Stimulated activated CD8-positive, alpha-beta memory T cell treated with anti-CD3 and anti-CD28 coated beads, Interleukin-12 subunit alpha, Interleukin-12 subunit beta, amount 100 ng/mL, for 24 hours (primary cell): ENCODE data around the gene DKK2.

ENCODE experiments used
- DNase-seq: peaks from one replicate; pipeline ENCODE4 v3.0.0-alpha.2; 2020; ENCODE audit errors: extremely low read depth

DKK2 gene

DNA sequence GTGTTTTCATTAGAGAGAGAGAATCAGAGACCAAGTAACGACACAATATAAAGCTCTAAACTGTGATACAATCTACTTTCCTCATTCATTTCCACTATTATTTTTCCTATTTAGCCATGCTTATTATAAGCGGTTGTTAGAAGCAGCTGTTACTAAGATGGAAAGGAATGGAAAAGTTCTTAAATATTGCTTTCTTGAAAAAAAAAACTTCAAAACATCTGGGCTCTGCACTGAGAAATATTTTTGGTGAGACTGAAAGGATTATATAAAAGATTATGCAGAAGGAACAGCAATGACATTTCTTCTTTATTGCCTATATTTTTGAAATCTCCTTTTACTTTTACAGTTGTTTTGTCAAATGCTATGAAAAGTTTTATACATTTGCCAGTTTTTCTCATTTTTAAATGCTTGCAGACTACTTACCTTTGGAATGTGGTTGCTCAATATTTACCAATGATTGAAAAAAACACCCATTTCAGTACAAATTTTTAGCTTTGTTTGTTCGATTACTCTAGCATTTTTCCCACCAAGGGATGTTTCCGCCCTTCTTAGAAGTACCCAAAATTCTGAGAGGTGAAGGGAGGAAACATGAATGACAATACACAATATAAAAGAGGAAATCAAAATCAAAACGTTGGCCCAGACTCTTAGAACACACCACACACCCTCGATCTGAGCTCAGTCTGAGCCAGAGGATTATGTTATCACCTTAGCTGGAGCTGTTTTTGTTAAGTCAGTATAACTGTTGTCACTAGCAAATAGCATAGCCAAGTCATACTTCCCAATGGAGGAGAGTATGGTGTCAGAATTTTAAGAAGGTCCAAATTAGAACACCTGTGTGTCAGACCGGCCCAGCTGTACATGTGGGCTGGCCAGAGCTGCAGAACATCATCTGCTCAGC lies 18.4 kb downstream of the DKK2 start:
- DNase-seq = no peak

DNA sequence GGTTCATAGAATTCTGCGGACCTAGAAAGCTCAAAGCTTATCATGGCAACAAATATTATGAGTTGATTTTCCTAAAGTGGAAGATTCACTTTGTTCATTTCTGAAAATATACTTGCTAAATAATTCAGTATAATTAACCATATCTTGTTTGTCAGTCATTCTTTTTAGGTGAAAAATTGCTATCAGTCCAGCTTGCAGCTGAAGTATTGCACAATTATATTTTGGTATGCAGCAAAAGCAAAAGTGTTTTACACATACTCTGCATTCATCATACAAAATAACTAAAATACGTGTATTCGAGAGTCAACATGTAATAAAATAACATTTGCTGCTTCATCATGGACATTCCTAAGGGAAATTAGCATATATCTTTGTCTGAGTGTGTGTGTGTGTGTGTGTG lies 24.8 kb downstream of the DKK2 start:
- no peak for DNase-seq

DNA sequence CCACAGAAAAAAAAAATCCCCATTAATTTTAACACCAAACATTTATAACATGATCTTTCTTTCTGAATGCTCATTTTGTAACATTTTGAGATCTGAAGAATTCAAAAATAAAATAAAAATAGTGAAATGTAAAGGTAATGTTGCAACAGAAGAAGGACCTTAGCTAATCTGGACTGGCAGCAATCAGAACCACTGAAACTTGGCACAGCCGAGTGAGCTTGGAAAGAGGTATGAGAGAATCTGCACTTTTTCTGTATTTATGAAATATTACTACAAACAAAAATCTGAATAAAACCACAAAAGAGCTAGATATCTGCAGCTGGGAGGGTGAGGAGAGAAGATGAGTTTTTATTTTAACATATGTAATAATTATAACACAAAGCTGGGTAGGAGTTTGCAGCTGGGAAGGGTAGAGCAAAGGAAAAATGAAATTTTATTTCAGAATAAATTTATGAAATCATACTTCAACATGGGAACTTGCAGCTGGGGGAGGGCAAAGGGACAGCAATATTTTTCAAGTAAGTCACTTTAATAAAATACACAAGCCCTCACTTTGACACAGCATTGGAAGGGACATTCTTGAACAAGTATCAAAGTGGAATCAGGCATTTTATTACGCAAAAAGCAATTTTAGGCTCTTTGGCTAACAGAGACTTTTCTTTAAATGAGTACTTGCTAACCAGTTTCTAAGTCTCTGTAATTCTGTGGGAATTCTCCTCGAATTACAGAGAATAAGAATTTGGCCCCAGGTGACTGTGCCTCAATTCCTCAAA lies 26.7 kb downstream of the DKK2 start:
- DNase-seq = no peak

DNA sequence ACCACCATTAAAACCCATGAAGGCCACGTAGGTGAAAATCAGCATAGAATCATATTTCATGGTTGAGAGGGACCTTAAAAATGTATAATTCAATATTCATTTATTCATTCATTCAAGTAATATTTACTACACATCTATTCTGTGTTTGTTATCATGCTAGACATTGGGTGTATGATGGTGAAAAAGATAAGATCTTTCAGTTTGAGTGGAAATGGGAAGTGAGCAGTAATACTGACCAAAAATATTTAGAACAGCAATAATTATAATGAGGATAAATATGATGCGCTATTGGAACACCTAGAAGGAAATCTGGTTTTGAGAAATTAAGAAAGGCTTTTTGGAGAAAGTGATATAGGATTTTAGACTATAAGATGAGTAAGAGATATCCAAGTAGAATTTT lies 28.0 kb downstream of the DKK2 start:
- DNase-seq = no peak

DNA sequence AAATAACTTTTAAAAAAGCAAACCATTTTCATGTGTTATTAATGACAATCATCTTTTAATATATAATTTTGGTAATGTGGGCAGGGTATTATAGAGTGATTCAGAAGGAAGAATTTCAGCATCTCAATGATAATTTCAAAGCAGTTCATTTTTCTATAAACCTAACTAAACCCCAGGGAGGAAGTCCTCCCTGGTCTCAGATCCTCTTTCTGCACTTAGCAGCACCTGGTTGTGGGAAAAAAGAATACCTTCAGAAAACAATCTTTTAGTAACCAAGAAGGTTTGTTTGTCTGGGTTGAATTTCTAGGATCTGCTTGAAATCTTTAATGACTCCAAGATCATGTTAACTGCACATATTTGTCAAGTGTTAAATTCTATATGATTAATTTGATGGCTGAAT lies 29.9 kb downstream of the DKK2 start:
- DNase-seq = no peak

DNA sequence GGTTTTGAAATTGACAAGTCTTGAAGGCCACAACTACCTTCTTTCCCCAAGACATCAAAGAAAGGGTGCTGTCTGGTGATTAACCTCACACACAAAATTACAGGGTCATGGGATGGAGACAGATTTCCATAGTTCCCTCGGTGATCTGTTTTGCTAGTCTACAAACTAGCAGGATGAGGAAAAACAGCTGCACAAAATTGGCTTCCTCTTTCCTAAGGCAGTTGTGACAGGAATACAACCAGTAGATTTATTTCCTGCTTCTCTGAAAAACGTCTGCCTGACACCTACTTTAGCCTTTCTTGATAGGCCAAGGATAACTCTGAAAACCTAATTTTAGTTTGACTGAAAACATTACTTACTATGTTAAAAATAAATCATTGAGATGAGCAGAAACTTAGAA lies 39.6 kb downstream of the DKK2 start:
- DNase-seq = no peak

DNA sequence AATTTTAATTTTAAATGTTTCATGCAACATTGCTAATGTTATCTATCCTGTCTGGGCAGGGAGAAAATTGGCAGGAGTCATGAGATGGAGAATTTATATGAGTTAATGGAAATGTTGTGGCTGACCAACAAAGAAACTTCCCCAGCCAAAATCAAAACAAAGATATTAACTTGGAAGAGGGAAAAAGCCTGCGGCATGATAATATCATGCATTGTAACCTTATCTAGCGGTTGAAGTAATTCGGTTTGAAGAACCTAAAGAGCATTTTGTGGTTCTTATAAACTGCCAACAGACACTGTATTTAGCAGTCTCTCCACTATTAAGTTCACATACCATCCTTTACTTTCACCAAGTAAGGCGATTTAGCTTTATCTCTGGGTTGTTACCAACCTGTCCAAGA lies 42.3 kb downstream of the DKK2 start:
- no peak for DNase-seq

DNA sequence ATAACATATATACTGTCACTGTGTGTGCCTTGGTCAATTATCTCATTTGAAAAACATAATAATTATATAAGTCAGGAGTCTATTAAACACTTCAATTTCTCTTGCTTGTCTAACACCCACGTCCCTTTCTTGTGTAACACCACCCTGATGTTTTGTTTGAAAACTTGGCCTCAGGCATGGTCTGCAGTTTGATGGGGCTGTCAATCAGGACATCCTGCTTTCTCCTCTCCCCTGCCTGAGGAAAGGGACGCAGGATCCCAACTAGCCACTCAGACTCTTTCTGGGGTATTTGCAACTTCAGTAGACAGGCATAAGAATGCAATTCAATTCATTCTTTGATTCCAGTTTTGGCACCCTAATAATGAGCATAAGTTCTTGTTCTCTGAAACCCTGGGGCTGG lies 48.8 kb downstream of the DKK2 start:
- no peak for DNase-seq

DNA sequence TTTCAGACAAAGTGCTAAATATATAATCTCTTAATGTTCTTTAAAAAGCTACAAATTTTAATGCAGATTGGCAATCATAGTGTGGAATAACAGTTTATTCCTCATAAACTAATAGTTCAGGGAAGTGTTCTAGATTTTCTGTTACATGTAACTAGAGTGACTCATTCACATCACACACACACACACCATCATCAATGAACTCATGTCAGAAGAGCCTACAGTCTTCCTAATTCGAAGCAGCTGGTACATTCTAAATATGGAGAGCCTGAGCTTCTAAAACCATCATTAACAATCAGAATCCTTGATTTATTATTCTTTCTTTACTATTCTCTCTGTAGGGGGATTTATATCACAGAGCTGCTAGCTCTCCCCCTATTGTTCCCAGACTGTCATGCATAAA lies 49.6 kb downstream of the DKK2 start:
- no peak for DNase-seq

DNA sequence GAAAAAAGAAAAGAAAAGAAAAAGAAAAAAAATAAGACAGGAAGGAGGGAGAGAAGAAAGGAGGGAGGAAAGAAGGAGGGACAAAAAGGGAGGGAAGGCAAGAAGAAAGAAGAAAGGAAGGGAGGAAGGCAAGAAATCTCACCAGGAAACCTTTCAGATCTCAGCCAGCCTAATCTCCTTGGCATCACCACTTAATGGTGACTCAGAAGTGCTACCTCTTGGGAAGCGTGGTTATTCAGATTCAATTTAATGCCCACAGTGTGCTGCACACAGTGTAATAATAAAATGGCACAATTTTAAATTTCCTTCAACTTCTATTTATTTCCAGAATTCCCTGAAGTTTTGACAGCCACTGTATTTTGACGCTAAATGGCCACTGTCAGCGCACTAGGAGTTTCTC lies 50.3 kb downstream of the DKK2 start:
- DNase-seq = no peak

DNA sequence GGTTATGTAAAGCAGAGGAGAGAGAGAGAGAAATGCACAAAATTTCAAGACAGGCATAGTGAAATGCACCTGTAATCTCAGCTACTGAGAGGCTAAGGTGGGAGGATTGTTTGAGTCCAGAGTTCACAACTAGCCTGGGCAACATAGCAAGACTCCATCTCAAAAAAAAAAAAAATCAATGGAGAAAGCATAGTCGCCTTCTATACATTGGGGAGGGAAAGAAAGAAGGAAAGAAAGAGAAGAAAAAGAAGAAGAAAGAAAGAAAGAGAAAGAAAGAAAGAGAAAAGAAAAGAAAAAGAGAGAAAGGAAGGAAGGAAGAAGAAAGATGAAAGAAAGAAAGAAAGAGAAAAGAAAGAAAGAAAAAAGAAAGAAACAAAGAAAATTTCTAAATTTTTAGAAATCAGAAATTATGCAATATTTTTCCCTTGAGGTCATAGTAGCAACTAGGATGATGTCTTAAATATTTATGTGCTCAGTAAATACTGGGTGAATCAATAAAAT lies 53.4 kb downstream of the DKK2 start:
- DNase-seq = no peak

DNA sequence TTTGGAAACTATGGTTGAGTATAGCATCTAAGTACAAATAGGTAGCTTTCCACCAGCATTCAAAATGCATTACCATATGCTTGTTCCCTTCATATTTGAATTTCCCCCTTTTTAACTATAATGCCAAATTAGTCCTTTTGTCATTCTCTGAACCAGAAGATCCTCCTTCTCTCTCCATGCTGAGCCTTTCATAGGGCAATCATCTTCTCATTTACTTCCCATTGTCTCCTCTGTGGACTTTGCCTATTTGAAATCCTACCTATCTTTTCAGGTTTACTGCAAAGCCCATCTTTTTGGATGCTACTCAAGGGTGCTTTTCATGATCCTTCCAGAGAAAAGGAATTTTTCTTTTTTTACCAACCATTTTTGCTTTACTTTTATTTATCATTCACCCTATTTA lies 54.7 kb downstream of the DKK2 start:
- no peak for DNase-seq

DNA sequence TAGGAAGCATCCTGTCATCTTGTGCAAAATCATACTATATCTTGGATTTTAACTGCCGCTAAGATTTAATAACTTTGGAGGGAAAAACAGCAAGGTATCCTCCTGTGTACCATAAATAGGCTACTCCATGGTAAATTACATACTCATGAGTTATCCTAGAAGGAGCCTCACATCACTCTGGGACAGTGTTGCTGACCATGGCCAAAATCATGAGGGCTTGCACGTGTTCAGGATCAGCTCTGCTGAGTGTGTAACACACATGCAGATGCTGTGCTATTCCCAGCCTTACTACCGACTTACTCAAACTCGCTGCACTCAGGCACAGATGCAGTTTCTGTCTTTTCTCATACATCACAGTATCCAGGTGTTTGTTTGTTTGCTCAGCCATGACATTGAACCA lies 56.6 kb downstream of the DKK2 start:
- DNase-seq = no peak

DNA sequence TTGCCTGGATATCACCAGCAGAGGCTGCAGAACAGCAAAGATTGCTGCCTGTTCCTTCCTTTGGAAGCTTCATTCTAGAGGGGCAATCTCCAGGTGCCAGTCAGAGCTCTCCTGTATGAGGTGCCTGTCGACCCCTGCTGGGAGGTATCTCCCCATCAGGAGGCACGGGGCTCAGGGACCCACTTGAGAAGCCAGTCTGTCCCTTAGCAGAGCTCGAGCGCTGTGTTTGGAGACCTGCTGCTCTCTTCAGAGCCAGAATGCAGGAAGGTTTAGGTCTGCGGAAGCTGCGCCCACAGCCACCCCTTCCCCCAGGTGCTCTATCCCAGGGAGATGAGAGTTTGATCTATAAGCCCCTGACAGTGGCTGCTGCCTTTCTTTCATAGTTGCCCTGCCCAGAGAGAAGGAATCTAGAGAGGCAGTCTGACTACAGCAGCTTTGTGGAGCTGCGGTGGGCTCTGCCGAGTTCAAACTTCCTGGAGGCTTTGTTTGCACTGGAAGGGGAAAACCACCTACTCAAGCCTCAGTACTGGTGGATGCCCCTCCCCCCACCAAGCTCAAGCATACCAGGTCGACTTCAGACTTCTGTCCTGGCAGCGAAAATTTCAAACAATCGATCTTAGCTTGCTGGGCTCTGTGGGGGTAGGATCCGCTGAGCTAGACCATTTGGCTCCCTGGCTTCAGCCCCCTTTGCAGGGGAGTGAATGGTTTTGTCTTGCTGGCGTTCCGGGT lies 57.9 kb downstream of the DKK2 start:
- DNase-seq = no peak

DNA sequence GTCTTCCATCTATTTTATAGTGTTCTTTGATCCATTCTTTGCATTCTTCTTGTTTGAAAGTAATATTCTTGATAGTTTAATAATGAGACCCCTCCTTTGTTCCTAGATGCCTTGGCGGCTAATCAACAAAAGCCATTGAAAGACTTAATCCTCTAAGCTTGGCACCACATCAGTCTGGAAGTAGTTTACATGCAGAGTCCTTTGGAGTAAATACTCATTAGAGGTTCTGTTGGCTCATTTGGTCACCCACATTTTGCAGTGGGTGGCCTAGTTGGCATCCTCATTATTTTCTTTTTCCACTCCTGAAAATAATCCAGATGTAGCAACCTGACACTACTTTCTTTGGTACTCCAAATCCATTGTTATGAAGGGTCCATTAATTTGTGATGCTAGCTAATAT lies 64.5 kb downstream of the DKK2 start:
- DNase-seq = no peak

DNA sequence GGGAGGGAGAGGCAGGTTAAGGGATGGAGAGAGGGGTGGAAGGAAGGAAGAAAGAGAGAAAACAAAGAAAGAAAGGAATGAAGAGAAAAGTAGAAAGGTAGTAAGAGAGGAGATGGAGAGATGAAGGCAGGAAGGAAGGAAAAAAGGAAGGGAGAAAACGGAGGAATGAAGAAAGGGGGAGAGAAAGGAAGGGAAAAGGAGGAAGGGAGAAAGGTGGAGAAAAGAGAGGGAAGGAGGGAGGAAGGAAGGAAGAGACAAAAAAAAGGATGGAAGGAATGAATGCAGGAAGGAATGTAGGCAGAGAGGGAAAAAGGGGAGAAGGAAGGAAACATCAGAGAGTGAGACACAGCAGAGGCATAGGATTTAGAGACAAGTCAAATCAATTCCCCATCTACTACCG lies 68.2 kb downstream of the DKK2 start:
- DNase-seq = no peak

DNA sequence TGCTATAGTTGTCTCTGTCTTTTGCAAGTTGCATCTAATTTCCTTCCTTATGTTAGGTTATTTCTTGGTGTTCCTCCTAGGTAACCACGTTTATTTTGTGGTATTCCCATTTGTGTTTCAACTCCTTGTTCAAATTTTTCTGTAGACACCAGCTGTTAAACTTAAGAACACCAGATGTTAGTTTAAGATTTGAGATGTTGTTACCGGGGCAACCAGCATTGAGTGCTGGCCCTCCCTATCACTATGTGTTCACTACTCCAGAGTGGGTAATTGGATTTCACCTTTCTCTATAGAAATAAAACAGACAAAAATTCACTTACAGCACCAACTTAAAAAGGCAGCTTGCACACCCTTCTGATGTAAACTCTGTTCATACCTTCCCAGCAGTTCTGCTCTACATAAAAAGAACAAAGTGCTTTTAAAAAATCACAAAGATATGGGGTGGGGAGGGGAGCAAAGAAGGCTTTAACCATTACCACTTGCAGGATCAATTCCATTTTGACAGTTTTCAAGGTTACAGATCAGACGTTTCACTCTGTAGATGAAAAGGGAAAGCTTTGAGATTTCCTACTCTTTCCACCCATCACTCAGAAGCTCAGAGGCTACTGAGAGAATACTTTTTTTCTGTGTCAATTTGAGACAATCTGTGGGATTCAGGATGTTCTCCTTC lies 82.9 kb downstream of the DKK2 start:
- no peak for DNase-seq

DNA sequence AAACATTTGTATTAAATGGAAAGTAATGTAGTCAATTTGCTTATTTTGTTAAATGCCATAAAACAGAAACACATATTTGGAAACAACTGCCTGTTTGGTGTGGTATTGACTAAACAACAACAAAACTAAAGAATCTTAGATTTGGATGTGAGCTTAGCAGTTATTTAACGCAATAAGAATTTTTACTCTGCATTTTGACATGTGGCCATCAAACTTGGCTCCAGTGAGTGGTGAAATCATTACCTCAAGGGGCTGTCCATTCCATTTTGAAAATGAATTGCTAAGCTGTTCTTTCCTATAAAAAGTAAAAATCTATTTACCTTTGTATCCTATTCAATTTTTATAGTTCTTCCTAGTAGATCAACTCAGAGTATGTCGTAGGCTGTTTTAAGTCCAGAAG lies 84.2 kb downstream of the DKK2 start:
- no peak for DNase-seq

DNA sequence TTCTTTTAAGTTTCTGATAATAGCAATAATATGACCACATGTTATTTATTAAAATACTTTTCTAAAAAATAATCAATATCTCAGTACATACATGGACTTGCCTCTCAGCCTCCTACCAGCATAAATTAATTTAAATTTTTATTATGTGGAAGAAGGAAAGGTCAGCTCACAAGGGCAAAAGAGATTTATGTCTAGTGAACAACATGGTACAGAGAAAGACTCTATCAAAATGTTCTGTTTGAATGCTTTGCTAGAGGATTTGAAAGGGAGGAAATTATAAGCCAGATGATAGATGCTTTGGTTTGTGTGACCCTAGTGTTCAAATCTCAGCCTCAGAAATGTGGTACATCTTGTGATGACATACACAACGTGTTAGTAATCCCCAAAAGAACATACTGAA lies 94.3 kb downstream of the DKK2 start:
- DNase-seq = no peak

DNA sequence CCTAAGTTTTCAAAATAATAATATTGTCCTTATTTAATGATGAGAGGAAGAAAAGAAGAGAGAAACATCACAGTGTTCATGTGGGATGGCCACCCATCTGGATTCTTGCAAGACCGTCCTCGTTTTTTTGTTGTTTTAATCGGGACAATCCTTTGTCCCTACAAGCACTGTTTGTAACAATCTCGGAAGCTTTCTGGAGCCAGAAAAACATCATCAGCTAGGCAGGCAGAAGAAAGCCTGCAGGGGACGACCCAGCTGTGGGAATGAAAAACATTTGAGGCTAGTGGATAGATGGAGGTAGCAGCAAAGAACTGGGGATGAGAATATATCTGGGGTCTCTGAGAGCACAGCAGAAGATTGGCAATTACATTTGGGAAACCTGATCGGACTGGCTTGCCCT lies 105.6 kb downstream of the DKK2 start:
- DNase-seq = no peak

DNA sequence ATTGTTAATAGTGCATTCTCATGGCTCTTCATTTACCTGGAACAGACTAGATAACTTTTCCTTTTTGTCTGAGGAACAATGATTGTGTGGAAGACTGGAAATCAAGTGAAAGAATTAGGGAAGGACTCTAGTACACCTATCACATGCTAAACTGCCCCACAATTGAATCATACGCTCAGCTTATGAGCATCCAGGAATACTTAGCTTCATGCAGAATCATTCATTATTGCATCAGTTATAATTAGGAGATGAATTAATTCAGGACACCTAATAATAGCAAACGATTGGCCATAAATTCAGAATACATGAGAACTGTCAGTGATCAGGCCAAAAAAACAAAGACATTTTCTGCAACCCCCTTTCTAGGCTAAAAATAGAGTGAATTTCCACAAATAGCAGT lies 106.9 kb downstream of the DKK2 start:
- DNase-seq = no peak

DNA sequence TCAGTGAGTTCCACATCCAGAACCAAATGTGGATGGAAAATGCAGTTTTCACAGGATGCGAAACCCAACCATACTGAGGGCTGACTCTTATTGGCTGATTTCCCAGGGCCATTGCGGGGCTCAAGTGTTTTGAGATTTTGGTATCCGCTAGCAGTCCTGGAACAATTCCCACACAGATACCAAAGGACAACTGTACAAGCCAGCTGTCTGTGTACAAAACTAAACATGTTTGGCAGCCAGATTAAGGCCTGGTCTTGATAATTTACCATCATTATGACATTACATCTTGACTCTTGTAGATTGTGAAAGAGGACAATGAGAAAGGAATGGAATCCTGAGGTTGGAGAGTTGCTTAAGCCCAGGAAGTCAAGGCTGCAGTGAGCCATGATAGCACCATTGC lies 121.9 kb downstream of the DKK2 start:
- DNase-seq = no peak
